ENCODE data around the gene RBBP8NL. TPM values are rescaled to one million over a fixed set of nuclear protein-coding genes. Genes with fewer than 3 reads are reported as not detected.

Gene RBBP8NL
- total and polyA plus RNA-seq, 11 donors, result not detected

GRCh38 chr20:62409086-62409853 is 18.1 kb downstream of the RBBP8NL start:
- TF ChIP-seq POLR2A (IDR thresholded peaks at IDR 0.05), result no peak
- TF ChIP-seq, protein P1, sequence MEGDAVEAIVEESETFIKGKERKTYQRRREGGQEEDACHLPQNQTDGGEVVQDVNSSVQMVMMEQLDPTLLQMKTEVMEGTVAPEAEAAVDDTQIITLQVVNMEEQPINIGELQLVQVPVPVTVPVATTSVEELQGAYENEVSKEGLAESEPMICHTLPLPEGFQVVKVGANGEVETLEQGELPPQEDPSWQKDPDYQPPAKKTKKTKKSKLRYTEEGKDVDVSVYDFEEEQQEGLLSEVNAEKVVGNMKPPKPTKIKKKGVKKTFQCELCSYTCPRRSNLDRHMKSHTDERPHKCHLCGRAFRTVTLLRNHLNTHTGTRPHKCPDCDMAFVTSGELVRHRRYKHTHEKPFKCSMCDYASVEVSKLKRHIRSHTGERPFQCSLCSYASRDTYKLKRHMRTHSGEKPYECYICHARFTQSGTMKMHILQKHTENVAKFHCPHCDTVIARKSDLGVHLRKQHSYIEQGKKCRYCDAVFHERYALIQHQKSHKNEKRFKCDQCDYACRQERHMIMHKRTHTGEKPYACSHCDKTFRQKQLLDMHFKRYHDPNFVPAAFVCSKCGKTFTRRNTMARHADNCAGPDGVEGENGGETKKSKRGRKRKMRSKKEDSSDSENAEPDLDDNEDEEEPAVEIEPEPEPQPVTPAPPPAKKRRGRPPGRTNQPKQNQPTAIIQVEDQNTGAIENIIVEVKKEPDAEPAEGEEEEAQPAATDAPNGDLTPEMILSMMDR (IDR thresholded peaks at IDR 0.05), result no peak
- Histone ChIP-seq H3K9me3 (no peaks in the 10 kb centered on the region), H3K4me3 (no peak overlapping the region), H3K4me1 (peaks cover 0 to 33% (median 24%) of the 10 kb centered on the region in 12 donors), H3K27ac (no peak overlapping the region), H3K36me3 (no peaks in the 10 kb centered on the region), H3K27me3 (no peaks in the 10 kb centered on the region)
- DNase-seq, result no peak
- 87 to 94% (median 91%) methylated on average over 12 of the region's 12 CpGs for WGBS, 4 donors
- intact Hi-C loops (cut with DNase I), result loop anchor here in 6 of 10 donors (5.0 to 10.0 kb wide), 9 partner anchors 48 to 394 kb away; partner anchors contain the start of genes MRGBP (in 1 of the 6) and OSBPL2 (in 1 of the 6)
- ATAC-seq, result no peak

GRCh38 chr20:62408640-62409039 is 18.7 kb downstream of the RBBP8NL start:
- H3K36me3 ChIP-seq, result no peaks in the 10 kb centered on the region
- DNase-seq (no peak), ATAC-seq (no peak)
- H3K9me3 ChIP-seq, result no peaks in the 10 kb centered on the region
- no peak overlapping the region for H3K27ac ChIP-seq
- no peaks in the 10 kb centered on the region for H3K27me3 ChIP-seq
- TF ChIP-seq, protein P1 (IDR thresholded peaks at IDR 0.05), result no peak
- no peak for TF ChIP-seq POLR2A (IDR thresholded peaks at IDR 0.05)
- H3K4me1 ChIP-seq, result peaks cover 0 to 33% (median 24%) of the 10 kb centered on the region in 12 donors
- intact Hi-C loops (cut with DNase I), result loop anchor here in 6 of 10 donors (5.0 to 10.0 kb wide), 9 partner anchors 49 to 394 kb away; partner anchors contain the start of genes MRGBP (in 1 of the 6) and OSBPL2 (in 1 of the 6)
- 84 to 92% (median 89%) methylated on average over 11 to 12 of the region's 12 CpGs for WGBS, 4 donors
- no peak overlapping the region for H3K4me3 ChIP-seq

GRCh38 chr20:62408055-62408454 is 19.3 kb downstream of the RBBP8NL start:
- WGBS, 4 donors, result 92 to 99% (median 95%) methylated on average over 14 to 15 of the region's 15 CpGs
- ATAC-seq (no peak), DNase-seq (no peak)
- H3K36me3 ChIP-seq, result no peaks in the 10 kb centered on the region
- intact Hi-C loops (cut with DNase I), result loop anchor here in 6 of 10 donors (5.0 to 10.0 kb wide), 9 partner anchors 49 to 393 kb away; partner anchors contain the start of genes MRGBP (in 1 of the 6) and OSBPL2 (in 1 of the 6)
- H3K4me3 ChIP-seq, result no peak overlapping the region
- TF ChIP-seq, protein P1 (IDR thresholded peaks at IDR 0.05), result no peak
- no peak for TF ChIP-seq POLR2A (IDR thresholded peaks at IDR 0.05)
- H3K27ac ChIP-seq, result no peak overlapping the region
- H3K4me1 ChIP-seq, result peaks cover 0 to 33% (median 24%) of the 10 kb centered on the region in 12 donors
- H3K27me3 ChIP-seq, result no peaks in the 10 kb centered on the region
- no peaks in the 10 kb centered on the region for H3K9me3 ChIP-seq
